NB4 (cell line): Measurements from ENCODE around the gene SSC5D.

Experiments used
- DNase-seq: peaks from one replicate; pipeline ENCODE4 v3.0.0; 2010; ENCODE audit warnings: low read depth
- H3K4me3 ChIP-seq: one replicate; pipeline ENCODE4 v1.5.1; 2011; ENCODE audit warnings: mild to moderate bottlenecking, low read depth, low read length, moderate library complexity
- CTCF ChIP-seq: IDR thresholded peaks from one replicate; pipeline ENCODE4 v1.5.1; 2012; ENCODE audit warnings: low read depth, low read length
- MAX ChIP-seq: IDR thresholded peaks from 2 replicates; pipeline ENCODE4 v1.6.1; 2011; ENCODE audit warnings: low read depth, low read length
- MYC ChIP-seq: IDR thresholded peaks from 2 replicates; pipeline ENCODE4 v1.6.1; 2011; ENCODE audit warnings: low read depth, low read length
- POLR2A ChIP-seq: IDR thresholded peaks from 2 replicates; pipeline ENCODE4 v1.6.1; 2011; ENCODE audit warnings: mild to moderate bottlenecking; ENCODE audit not compliant: insufficient read length; ENCODE audit errors: extremely low read depth

SSC5D gene

GRCh38 chr19:55525289-55526101 is 37.3 kb downstream of the SSC5D start:
- no peak for DNase-seq
- H3K4me3 ChIP-seq = no peak overlapping the region
- no peak for TF ChIP-seq MAX
- no peak for TF ChIP-seq MYC
- no peak for TF ChIP-seq POLR2A

- no peak overlapping the region for H3K4me3 ChIP-seq
- no peak for DNase-seq
- TF ChIP-seq POLR2A (no peak), CTCF (no peak), MYC (no peak), MAX (no peak)
Observed at GRCh38 chr19:55526216-55527196, 38.3 kb downstream of the SSC5D start.

GRCh38 chr19:55527197-55528029 is 39.2 kb downstream of the SSC5D start:
- H3K4me3 ChIP-seq = no peak overlapping the region
- TF ChIP-seq MYC (no peak), MAX (no peak), POLR2A (no peak), CTCF (no peak)
- no peak for DNase-seq

GRCh38 chr19:55528030-55528803 is 40.0 kb downstream of the SSC5D start:
- no peak overlapping the region for H3K4me3 ChIP-seq
- DNase-seq = no peak
- TF ChIP-seq POLR2A = no peak
- no peak for TF ChIP-seq CTCF
- no peak for TF ChIP-seq MYC
- TF ChIP-seq MAX = no peak

GRCh38 chr19:55529636-55530234 is 41.5 kb downstream of the SSC5D start:
- no peak overlapping the region for H3K4me3 ChIP-seq
- TF ChIP-seq CTCF = no peak
- TF ChIP-seq POLR2A = no peak
- no peak for TF ChIP-seq MYC
- TF ChIP-seq MAX = no peak
- no peak for DNase-seq
